Right renal cortex interstitium (tissue), 3 donors: ENCODE results near the gene CDC25A. TPM values are rescaled to one million over a fixed set of nuclear protein-coding genes. Genes with fewer than 3 reads are reported as not detected.

Source experiments
- DNase-seq, 3 donors: peaks; one replicate each; pipeline ENCODE4 v3.0.0-alpha.2; 2013; ENCODE audit warnings: low read depth in 3 of 3, low spot score in 2 of 3
- polyA plus RNA-seq, 3 donors: library from polyadenylated mRNA; unstranded; fragments of 120-200 nt; gene quantifications; one replicate each; pipeline ENCODE4 v1.2.1, GENCODE V29; 2013; ENCODE audit not compliant: insufficient read length in 3 of 3

CDC25A gene
- polyA plus RNA-seq, 3 donors = 10.5 to 11.6 (median 11.2) TPM

- DNase-seq = no peak
Observed at GRCh38 chr3:48143567-48143966, 44.6 kb downstream of the CDC25A start.

- no peak for DNase-seq
Observed at GRCh38 chr3:48142316-48142870, 45.8 kb downstream of the CDC25A start.

DNA sequence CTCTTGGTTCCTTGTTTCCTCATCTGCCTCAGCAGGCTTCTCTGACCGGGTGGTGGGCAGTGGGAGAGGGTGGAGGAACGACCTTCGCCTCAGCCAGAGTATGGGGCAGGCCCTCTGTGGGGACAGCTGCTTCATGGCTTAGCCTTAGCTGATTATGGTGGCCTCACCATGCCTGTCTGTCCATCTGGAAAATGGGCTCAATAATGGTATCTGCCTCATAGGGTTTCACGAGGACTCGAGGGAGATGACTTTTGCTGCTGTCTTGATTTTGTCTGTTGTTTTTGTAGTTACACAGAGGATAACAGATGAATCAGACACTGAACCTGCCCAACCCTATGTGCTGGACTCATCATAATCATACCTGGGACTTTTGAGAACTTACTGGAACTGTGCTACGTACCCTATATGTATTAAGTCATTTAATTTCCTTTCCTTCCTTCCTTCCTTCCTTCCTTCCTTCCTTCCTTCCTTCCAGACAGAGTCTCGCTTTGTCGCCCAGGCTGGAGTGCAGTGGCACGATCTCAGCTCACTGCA is 46.5 kb downstream of the CDC25A start:
- DNase-seq = no peak

GRCh38 chr3:48140936-48141603 is 47.1 kb downstream of the CDC25A start:
- no peak for DNase-seq

GRCh38 chr3:48140336-48140757 is 47.9 kb downstream of the CDC25A start:
- no peak for DNase-seq

DNA sequence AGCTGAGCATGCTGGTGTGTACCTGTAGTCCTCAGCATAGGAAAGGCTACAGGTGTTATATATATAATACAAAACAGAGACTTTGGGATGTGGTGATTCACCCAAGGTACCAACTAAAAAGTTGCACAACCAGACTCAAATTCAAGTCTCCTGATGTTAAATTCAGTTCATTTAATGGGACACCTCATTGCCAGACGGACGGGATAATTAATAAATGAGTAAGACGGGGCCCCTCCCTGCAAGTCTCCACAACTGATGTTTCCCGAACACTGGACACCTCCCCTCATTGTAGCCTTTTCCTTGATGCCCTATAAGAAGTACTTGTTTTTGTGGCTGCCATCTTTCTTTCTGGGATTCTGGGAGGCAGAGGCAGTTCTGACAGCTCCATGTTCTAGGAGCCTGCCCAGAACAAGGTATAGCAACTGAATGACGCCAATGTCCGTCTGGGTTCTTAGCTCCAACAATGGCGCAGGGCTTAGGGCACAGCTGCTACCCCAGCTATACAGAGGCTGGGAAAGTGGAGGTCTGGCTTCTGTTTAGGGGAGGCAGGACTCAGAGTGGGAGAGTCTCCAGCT is 50.7 kb downstream of the CDC25A start:
- DNase-seq = no peak

GRCh38 chr3:48135552-48136495 is 52.4 kb downstream of the CDC25A start:
- no peak for DNase-seq

DNA sequence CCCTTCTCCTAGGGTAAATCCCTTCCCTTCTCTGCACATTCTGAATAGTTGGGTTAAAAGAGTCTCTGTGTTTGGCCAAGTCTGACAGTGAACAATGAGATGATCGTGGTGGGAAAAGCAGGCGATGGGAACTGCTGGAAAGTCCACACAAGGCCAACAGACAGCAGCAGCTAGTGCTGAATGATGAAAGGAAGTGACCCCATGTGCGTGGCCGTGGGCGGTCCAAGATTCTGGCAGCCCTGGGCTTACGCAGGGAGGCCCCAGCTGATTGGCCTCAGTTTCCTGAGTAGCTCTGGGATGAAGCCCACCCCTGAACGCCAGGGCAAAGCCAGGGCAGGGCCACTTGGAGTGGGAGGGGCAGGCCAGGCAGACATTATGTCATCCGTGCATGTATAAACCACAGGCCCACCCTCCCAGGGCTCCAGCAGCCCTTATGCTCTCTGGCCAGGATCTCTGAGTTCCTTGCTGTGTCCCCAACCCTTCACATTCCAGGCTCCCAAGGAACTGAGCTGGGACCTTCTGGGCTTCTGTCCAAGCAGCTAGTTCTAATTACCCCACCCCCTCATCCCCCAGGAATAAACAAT is 57.8 kb downstream of the CDC25A start:
- DNase-seq = peak; percentile 71 to 84 (median 81)

DNA sequence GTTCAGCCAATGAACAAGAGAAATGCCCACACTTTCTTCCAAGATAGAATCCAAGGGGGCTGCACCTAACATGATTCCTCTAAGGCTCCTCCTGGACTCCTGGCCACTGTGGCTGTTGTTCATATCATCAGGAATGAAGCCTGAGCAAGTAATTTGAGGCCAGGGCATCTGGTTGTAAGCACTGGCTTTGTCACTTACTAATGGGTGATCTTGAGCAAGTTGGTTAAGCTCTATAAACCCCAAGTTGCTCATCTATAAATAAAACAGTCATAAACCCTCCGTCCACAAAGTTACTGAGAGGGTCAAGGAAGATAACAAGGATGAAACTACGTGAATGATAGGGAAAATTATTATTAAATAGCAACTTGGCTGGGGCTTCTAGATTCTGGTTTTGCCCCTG is 58.3 kb downstream of the CDC25A start:
- no peak for DNase-seq

DNA sequence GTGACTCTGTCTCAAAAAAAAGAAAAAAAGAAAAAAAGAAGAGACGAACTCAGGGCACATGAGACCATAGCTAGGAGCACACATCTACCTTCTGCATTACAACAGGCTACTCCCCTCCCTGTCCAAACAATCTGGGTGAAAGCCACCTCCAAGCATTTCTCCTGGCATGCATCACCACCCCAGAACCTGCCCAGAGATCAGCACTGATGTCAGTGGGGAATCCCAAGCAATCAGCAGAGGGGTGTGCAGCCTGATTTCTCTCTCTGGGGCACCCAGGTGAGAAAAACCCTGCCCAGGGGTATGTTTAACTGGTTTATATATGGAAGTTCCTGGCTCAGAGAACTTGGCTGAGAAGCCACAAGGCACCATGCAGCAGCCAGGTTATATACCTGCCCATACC is 59.4 kb downstream of the CDC25A start:
- no peak for DNase-seq

- no peak for DNase-seq
Observed at GRCh38 chr3:48125886-48126622, 62.2 kb downstream of the CDC25A start.

GRCh38 chr3:48125013-48125705 is 63.1 kb downstream of the CDC25A start:
- no peak for DNase-seq

- no peak for DNase-seq
Observed at GRCh38 chr3:48123346-48123745, 64.9 kb downstream of the CDC25A start.

GRCh38 chr3:48122504-48122903 is 65.7 kb downstream of the CDC25A start:
- DNase-seq = no peak

GRCh38 chr3:48120223-48120622 is 68.0 kb downstream of the CDC25A start:
- DNase-seq = no peak

- peak in 1 of 3 donors; percentile 26 for DNase-seq
Observed at GRCh38 chr3:48119505-48120193, 68.6 kb downstream of the CDC25A start.

DNA sequence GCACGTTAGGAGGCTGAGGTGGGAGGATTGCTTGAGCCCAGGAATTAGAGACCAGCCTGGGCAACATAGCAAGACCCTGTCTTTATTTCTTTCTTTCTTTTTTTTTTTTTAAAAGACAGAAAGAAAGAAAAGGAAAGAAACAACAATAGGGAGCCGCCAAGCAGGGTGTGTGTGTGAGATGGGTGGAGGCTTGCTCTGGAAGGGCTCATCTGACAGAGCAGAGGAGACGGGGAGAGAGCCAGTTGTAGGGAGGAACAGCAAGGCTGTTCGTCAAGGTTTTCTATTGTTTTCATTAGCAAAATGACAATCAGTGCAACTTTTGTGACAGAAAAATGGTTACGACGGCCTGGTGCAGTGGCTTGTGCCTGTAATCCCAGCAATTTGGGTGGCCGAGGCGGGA is 69.3 kb downstream of the CDC25A start:
- no peak for DNase-seq

DNA sequence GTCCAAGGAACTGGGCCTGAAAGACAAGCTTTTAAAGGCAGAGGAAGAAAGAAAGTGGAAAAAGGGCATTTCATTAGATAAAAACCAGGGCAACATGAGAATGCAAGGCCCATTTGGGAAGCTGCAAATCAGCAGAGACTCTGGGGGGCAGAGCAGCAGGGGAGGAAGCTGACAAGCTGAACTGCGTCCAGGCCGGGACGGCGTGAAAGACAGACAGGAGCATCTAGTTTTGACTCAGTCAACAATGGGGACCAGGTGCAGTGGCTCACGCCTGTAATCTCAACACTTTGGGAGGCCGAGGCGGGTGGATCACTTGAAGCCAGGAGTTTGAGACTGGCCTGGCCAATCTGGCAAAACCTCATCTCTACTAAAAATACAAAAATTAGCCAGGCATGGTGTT is 69.9 kb downstream of the CDC25A start:
- DNase-seq = no peak

- no peak for DNase-seq
Observed at GRCh38 chr3:48112813-48113212, 75.4 kb downstream of the CDC25A start.
